Measurements from ENCODE around the gene RFPL1.
"Not testable (repeated sequence)": the region's sequence is repeated elsewhere in the genome, so short reads cannot be mapped to it uniquely, and the experiment has no call there.

Gene RFPL1

DNA sequence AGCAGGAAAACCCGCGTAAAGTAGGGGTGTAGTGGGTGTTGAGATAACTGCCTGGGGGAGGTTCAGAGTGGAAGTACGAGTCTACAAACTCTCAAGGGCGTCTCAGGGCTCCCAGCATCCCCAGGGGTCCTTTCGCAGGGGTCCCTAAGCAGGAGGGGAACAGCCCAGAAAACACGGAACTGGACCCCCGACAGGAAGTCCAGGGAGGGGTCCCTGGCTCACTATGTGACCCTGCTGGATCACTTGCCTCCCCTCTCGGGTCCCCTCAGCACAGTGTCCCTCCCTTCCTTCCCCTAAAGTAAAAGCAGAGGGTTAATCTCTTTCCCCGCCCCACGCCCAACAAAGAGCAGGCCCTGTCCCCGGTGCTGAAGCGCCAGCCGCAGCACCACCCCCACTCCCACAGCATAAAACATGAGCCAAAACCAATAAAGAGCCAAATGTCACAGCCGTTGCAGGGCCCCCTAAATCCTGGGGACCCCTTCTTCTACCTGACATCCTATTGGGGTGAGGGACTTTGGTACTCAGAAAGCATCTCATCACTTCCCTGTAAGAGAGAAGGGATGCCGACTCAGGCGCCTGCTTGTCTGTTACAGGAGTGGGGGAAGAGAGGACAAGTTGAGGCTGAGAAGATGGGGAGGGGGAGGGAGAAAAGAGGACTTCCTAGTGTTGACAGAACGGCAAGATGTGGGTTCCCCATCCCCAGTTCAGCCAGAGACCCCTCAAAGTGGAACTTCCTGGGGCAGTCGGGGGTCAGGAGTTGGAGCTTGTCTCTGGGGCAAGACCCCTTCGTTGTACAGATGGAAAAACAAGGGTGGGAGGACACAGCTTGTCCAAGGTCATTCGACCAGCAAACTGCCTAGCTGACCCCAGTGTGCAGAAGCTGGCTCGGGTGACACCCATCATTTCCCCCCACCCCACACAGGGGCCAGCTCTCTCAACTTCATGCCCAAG is 40.2 kb downstream of the RFPL1 start:
- no peak for DNase-seq (ENCODE audit: low read depth, low spot score)

DNA sequence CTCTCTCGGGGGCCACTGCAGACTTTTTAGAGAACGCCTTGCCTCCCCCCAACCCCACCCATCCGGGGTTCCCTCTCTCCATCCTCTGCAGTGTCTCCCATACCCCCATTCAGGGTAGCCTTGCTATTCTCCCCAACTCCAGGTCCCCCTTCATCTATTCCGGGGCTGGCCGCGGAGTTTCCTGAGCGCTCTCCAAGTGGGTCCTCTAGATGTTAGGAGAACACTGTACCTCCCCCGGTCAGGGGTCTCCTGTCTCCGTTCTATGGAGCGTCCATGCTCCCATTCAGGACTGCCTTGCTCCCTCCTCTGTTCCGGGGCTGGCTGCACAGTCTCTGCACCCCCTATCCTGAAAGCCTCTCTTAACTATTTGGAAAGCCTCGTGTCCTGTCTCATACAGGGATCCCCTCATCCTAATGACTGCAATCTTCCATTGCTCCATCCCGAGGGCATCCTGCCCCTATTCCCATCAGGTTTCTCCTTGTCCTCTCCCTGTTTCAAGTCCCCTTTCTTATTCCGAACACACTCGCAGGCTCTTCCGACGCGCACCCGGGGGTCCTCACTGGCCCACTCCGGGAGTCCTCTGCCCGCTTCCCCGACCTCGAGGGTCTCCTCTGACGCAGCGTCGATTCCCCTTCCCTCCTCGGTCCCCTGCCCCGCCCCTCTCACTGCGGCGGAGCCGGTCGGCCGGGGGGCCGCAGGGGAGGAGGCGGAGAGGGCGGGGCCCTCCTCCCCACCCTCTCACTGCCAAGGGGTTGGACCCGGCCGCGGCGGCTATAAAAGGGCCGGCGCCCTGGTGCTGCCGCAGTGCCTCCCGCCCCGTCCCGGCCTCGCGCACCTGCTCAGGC is 41.3 kb downstream of the RFPL1 start, which contains the start of gene NEFH:
Gene NEFH, plus strand, starts transcription at position 802 of the 845 bp plus-strand sequence. CDS start 45 bp downstream, outside the sequence.
- DNase-seq (ENCODE audit: low read depth, low spot score), result no peak

DNA sequence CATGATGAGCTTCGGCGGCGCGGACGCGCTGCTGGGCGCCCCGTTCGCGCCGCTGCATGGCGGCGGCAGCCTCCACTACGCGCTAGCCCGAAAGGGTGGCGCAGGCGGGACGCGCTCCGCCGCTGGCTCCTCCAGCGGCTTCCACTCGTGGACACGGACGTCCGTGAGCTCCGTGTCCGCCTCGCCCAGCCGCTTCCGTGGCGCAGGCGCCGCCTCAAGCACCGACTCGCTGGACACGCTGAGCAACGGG is 41.8 kb downstream of the RFPL1 start:
- no peak for DNase-seq (ENCODE audit: low read depth, low spot score)

GRCh38 chr22:29480512-29481264 is 42.3 kb downstream of the RFPL1 start:
- DNase-seq (ENCODE audit: low read depth, low spot score), result no peak

DNA sequence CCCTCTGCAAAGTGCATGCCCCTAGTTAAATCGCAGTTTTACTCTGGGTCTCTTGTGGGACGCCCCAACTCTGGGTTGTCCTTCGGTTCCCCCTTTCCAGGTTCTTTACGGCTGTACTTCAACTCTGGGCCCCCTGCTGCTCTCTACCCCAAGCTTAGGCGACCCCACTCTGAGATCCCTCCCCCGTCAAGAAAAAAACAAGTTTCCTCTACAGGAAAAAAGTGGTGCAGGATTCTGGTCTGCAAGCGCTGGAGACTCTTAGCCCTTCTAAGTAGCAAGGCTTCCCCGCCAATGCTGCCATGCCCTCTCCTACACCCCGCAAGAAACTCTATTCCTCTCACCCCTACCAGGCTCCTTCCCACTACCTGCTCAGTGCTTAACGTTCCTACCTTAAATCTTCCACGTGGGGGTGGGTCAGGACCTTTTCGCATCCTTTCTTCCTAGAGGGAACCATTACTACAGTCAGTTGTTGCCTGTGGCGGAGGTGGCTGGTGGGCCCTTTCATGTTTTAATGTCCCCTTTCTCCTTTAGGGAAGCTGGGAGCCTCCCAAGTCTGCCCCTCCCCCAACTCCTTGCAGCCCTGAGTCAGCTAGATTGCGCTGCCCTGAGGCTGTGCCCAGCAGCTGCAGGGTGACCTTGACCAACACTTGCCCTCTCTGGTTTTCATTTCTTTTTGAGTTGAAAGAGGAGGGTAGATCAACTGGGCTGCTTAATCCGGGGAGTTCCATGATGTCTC is 43.0 kb downstream of the RFPL1 start:
- DNase-seq (ENCODE audit: low read depth, low spot score), result no peak

- DNase-seq (ENCODE audit: low read depth, low spot score), result no peak
Measured at GRCh38 chr22:29482253-29482652, 43.9 kb downstream of the RFPL1 start.

GRCh38 chr22:29482726-29483125 is 44.3 kb downstream of the RFPL1 start:
- DNase-seq (ENCODE audit: low read depth, low spot score), result no peak

- no peak for DNase-seq (ENCODE audit: low read depth, low spot score)
Measured at GRCh38 chr22:29483254-29483653, 44.9 kb downstream of the RFPL1 start.

DNA sequence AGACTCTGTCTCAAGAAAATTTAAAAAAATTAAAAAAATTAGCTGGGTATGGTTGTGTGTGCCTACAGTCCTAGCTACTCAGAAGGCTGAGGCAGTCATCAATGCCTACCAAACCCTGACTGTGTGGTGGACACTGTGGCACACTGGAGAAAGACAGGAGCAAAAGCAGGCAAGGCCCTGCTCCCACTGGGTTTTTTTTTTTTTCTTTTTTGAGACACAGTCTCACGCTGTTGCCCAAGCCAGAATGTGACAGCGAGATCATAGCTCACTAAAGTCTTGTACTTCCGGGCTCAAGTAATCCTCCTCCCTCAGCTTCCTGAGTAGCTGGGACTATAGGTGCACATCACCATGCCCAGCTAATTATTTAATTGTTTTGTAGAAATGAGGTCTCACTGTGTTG is 46.3 kb downstream of the RFPL1 start:
- no peak for DNase-seq (ENCODE audit: low read depth, low spot score)

GRCh38 chr22:29485448-29485847 is 47.1 kb downstream of the RFPL1 start:
- DNase-seq (ENCODE audit: low read depth, low spot score), result no peak

GRCh38 chr22:29487426-29487986 is 49.1 kb downstream of the RFPL1 start:
- DNase-seq (ENCODE audit: low read depth, low spot score), result no peak

DNA sequence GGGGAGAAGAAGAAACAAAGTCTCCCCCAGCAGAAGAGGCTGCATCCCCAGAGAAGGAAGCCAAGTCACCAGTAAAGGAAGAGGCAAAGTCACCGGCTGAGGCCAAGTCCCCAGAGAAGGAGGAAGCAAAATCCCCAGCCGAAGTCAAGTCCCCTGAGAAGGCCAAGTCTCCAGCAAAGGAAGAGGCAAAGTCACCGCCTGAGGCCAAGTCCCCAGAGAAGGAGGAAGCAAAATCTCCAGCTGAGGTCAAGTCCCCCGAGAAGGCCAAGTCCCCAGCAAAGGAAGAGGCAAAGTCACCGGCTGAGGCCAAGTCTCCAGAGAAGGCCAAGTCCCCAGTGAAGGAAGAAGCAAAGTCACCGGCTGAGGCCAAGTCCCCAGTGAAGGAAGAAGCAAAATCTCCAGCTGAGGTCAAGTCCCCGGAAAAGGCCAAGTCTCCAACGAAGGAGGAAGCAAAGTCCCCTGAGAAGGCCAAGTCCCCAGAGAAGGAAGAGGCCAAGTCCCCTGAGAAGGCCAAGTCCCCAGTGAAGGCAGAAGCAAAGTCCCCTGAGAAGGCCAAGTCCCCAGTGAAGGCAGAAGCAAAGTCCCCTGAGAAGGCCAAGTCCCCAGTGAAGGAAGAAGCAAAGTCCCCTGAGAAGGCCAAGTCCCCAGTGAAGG is 50.9 kb downstream of the RFPL1 start:
- DNase-seq (ENCODE audit: low read depth, low spot score), result not testable (repeated sequence)

DNA sequence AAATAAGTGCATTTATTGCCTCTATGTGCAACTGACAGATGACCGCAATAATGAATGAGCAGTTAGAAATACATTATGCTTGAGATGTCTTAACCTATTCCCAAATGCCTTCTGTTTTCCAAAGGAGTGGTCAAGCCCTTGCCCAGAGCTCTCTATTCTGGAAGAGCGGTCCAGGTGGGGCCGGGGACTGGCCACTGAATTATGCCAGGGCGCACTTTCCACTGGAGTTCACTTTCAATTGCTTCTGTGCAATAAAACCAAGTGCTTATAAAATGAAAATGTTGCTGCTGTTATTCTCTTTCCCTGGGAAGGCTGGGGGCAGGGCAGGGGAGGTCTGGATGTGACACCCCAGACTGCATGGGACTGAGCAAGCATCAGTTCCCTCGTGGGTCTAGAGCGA is 52.6 kb downstream of the RFPL1 start:
- no peak for DNase-seq (ENCODE audit: low read depth, low spot score)
